Endothelial cell of umbilical vein (primary cell): ENCODE results near the gene NOD2. TPM values are rescaled to one million over a fixed set of nuclear protein-coding genes. Genes with fewer than 3 reads are reported as not detected.

ENCODE experiments used
- BruUV-seq: library from RNA; stranded (reverse); fragments of 400-500 nt; replicated peaks from 2 replicates; lab custom pipeline; 2021; lab: Mats Ljungman, UMichigan
- CTCF ChIA-PET: fragments of 300-600, 350-600 bp; sonication (Branson Sonifier 250); formaldehyde crosslinking; loops from one replicate; lab custom pipeline; 2021; ENCODE audit warnings: antibody characterized with exemption, inconsistent platforms; lab: Charles Lee
- POLR2A ChIA-PET: fragments of 300-600, 350-600 bp; sonication (Branson Sonifier 250); formaldehyde crosslinking; loops from one replicate; lab custom pipeline; 2021; ENCODE audit warnings: antibody characterized with exemption, inconsistent platforms; lab: Charles Lee
- DNase-seq: peaks from one replicate; pipeline ENCODE4 v3.0.0-alpha.2; 2011; ENCODE audit warnings: low read depth, low spot score
- FAIRE-seq: peaks from 2 replicates; lab custom pipeline; 2011; peaks lifted over from hg19 to GRCh38; lab: Jason Lieb, UNC
- H2AFZ ChIP-seq: 2 replicates; pipeline ENCODE4 v1.6.0; 2012; ENCODE audit warnings: low read depth, low read length, control low read depth, inconsistent platforms
- H3K27ac ChIP-seq: 2 replicates; pipeline ENCODE4 v1.5.1; 2011; ENCODE audit warnings: low read depth, mild to moderate bottlenecking, control low read depth, low read length, moderate library complexity; ENCODE audit not compliant: insufficient read depth
- H3K27me3 ChIP-seq, 2 experiments: 2 replicates each; pipeline versions ENCODE4 v1.6.0 to v1.6.1; 2011; ENCODE audit warnings: low read length in 2 of 2, mixed read lengths in 1 of 2; ENCODE audit not compliant: control insufficient read depth in 2 of 2, insufficient read depth in 2 of 2
- H3K36me3 ChIP-seq, 2 experiments: 2 replicates in 1 of 2; 3 replicates in 1 of 2; pipeline ENCODE4 v1.5.1; 2011; ENCODE audit warnings: low read length in 2 of 2, mild to moderate bottlenecking in 1 of 2, moderate library complexity in 1 of 2; ENCODE audit not compliant: control insufficient read depth in 2 of 2, insufficient read depth in 2 of 2; ENCODE audit errors: extremely low read depth in 1 of 2
- H3K4me1 ChIP-seq: 3 replicates; pipeline ENCODE4 v1.5.1; 2011; ENCODE audit warnings: mild to moderate bottlenecking, low read length; ENCODE audit not compliant: control insufficient read depth, insufficient read depth; ENCODE audit errors: extremely low read depth
- H3K4me2 ChIP-seq: 2 replicates; pipeline ENCODE4 v1.6.1; 2011; ENCODE audit warnings: low read length, control low read depth, mixed read lengths; ENCODE audit not compliant: insufficient read depth
- H3K4me3 ChIP-seq, 3 experiments: fragments of 200-600 bp in 1 of 3; sonication (generic), shearing (Covaris generic) in 1 of 3; replicated peaks in 1 of 3; 2 replicates each; pipeline ENCODE4 v1.5.1; 2011 to 2016; ENCODE audit warnings: control low read depth in 3 of 3, low read length in 3 of 3, mild to moderate bottlenecking in 2 of 3, inconsistent platforms in 1 of 3, low read depth in 1 of 3, moderate library complexity in 1 of 3; ENCODE audit not compliant: insufficient read depth in 1 of 3
- H3K79me2 ChIP-seq: 2 replicates; pipeline ENCODE4 v1.6.0; 2012; ENCODE audit warnings: low read length, inconsistent platforms; ENCODE audit not compliant: control insufficient read depth, insufficient read depth
- H3K9ac ChIP-seq: replicated peaks from 2 replicates; pipeline ENCODE3; 2011; ENCODE audit warnings: low read length, control low read depth; ENCODE audit not compliant: insufficient read depth; ENCODE audit errors: extremely low read depth
- H3K9me1 ChIP-seq: replicated peaks from 3 replicates; pipeline ENCODE4 v1.6.0; 2011; ENCODE audit warnings: mild to moderate bottlenecking, low read length; ENCODE audit not compliant: control insufficient read depth, insufficient read depth; ENCODE audit errors: extremely low read depth
- H3K9me3 ChIP-seq: replicated peaks from 2 replicates; pipeline ENCODE4 v1.5.1; 2012; ENCODE audit warnings: low read length, inconsistent platforms; ENCODE audit not compliant: control insufficient read depth, insufficient read depth
- H4K20me1 ChIP-seq: replicated peaks from 2 replicates; pipeline ENCODE3; 2011; ENCODE audit warnings: mild to moderate bottlenecking, low read length; ENCODE audit not compliant: control insufficient read depth, insufficient read depth; ENCODE audit errors: extremely low read depth
- EZH2 ChIP-seq: IDR thresholded peaks from 2 replicates; pipeline ENCODE4 v1.6.1; 2012; ENCODE audit warnings: borderline replicate concordance, low read depth, mild to moderate bottlenecking, moderate library complexity, low read length, inconsistent platforms; ENCODE audit not compliant: severe bottlenecking
- FOS ChIP-seq: IDR thresholded peaks from 2 replicates; pipeline ENCODE4 v1.6.1; 2011; ENCODE audit warnings: mild to moderate bottlenecking, low read length, moderate library complexity, borderline replicate concordance; ENCODE audit not compliant: insufficient read depth
- GATA2 ChIP-seq: IDR thresholded peaks from 2 replicates; pipeline ENCODE4 v1.7.0; 2011; ENCODE audit warnings: low read depth, mild to moderate bottlenecking, moderate library complexity, mixed read lengths, low read length; ENCODE audit not compliant: insufficient read length, insufficient read depth
- JUN ChIP-seq: IDR thresholded peaks from 2 replicates; pipeline ENCODE4 v1.6.1; 2011; ENCODE audit warnings: borderline replicate concordance, low read depth; ENCODE audit not compliant: insufficient read length, insufficient read depth
- MYC ChIP-seq: IDR thresholded peaks from one replicate; pipeline ENCODE4 v1.6.1; 2011; ENCODE audit warnings: mild to moderate bottlenecking, low read depth, low read length
- POLR2A ChIP-seq: IDR thresholded peaks from 2 replicates; pipeline ENCODE4 v1.6.1; 2012; ENCODE audit warnings: low read depth, mild to moderate bottlenecking, control low read depth, low read length
- POLR2AphosphoS5 ChIP-seq: IDR thresholded peaks from 2 replicates; pipeline ENCODE4 v1.6.1; 2012; ENCODE audit warnings: low read depth, mild to moderate bottlenecking, control low read depth, low read length, moderate library complexity; ENCODE audit not compliant: insufficient read depth
- dilution Hi-C: fragments of 300-500 bp; cut with MboI; formaldehyde crosslinking; loops from one replicate; pipeline ENCODE4 v1.15.0; 2019; ENCODE audit warnings: low sequenced_read_pairs; ENCODE audit not compliant: extremely low pct_ligation_motif_present
- intact Hi-C: fragments of 100-400 bp; cut with micrococcal nuclease; formaldehyde crosslinking; loops from one replicate; pipeline ENCODE4 v1.10.0; 2022
- polyA plus RNA-seq, 4 experiments: library from polyadenylated mRNA; depleted of rRNA in 3 of 4; stranded (reverse) in 3 of 4; unstranded in 1 of 4; fragments of >200 nt; gene quantifications; 2 replicates each; pipeline versions ENCODE4 v1.2.1 to v1.2.3, GENCODE V29; 2011 to 2012; ENCODE audit warnings: missing spikeins in 1 of 4
- total RNA-seq: library from RNA; stranded (reverse); gene quantifications from 2 replicates; pipeline ENCODE4 v1.2.3, GENCODE V29; 2021
- TF ChIP-seq, protein P1 (sequence below), 2 donors: IDR thresholded peaks; 1 replicate in 1 of 2; 2 replicates in 1 of 2; pipeline ENCODE4 v1.5.1; 2011; ENCODE audit warnings: low read length in 2 of 2, mild to moderate bottlenecking in 2 of 2, moderate library complexity in 2 of 2, control low read depth in 1 of 2, inconsistent platforms in 1 of 2, low read depth in 1 of 2; ENCODE audit not compliant: insufficient read depth in 1 of 2; ENCODE audit errors: extremely low read depth in 1 of 2

The NOD2 gene
- total and polyA plus RNA-seq, 2 donors (not counting 3 experiments of a cell fraction or from before 2014, with no cell fraction given): 0.07 to 0.58 TPM

DNA sequence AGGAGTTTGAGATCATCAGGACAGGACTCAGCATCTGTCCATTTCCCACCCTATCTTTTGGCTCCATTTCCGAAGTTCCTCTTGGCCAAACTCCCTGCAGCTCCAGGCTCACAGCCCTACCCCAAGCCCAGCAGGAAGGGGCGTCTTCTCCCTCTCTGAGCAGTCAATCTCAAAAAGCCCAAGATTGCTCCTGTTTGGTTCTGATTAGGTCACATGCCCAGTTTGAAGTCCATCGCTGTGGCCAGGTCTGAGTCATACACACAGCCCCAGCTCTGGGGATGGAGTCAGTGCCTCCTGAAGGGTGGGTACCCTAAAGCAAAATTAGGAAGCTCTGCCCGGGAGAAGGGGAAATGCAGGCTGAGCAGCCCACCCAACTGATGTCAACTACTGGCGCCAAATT is 36.2 kb upstream of the NOD2 start:
- H3K27ac ChIP-seq: no peak overlapping the region
- no peak for TF ChIP-seq POLR2AphosphoS5
- no peak for TF ChIP-seq GATA2
- TF ChIP-seq JUN: no peak
- TF ChIP-seq FOS: no peak
- TF ChIP-seq MYC: no peak
- H3K9ac ChIP-seq: no peak overlapping the region
- CTCF ChIA-PET: interaction anchor here (0.9 kb wide), 1 partner anchor 149 kb away, joined by 3 read pairs; no protein-coding TSS in a partner anchor
- H3K9me3 ChIP-seq: no peaks in the 10 kb centered on the region
- BruUV-seq: no TSS peak
- no peaks in the 10 kb centered on the region for H3K4me1 ChIP-seq
- dilution Hi-C loops: no loop called here
- DNase-seq (no peak), FAIRE-seq (no peak)
- no peak overlapping the region for H3K4me2 ChIP-seq
- no peaks in the 10 kb centered on the region for H3K9me1 ChIP-seq
- POLR2A ChIA-PET: no interaction called here
- no peaks in the 10 kb centered on the region for H3K79me2 ChIP-seq
- no peaks in the 10 kb centered on the region for H3K36me3 ChIP-seq
- no peaks in the 10 kb centered on the region for H4K20me1 ChIP-seq
- no peak overlapping the region for H2AFZ ChIP-seq
- no peak overlapping the region for H3K4me3 ChIP-seq
- intact Hi-C loops: no loop called here
- no peaks in the 10 kb centered on the region for H3K27me3 ChIP-seq

DNA sequence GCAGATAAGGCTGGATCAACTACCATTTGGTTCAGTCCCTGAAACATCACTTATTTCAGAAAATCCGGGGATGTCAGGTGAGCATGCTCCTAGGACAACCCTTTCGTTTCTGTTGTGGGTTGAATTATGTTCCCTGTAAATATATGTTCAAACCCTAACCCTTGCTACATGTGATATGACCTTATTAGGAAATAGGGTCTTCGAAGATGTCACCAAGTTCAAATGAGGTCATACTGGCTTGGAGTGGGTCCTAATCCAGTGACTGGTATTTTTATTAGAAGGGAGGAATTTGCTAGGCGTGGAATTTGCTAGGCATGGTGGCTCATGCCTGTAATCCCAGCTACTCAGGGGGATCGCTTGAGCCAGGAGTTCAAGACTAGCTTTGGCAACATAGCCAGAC is 33.6 kb upstream of the NOD2 start:
- intact Hi-C loops: no loop called here

More for the DNA sequence above, 33.6 kb upstream of the NOD2 start:
- Histone ChIP-seq H3K4me2 (no peak overlapping the region), H3K4me3 (no peak overlapping the region), H4K20me1 (no peaks in the 10 kb centered on the region), H3K36me3 (no peaks in the 10 kb centered on the region), H3K27ac (no peak overlapping the region), H2AFZ (no peak overlapping the region), H3K4me1 (no peaks in the 10 kb centered on the region), H3K9ac (no peak overlapping the region), H3K79me2 (no peaks in the 10 kb centered on the region), H3K9me3 (no peaks in the 10 kb centered on the region), H3K27me3 (no peaks in the 10 kb centered on the region), H3K9me1 (no peaks in the 10 kb centered on the region)
- FAIRE-seq: no peak
- ChIA-PET CTCF (interaction anchor here (0.7 to 3.4 kb wide), 2 partner anchors 66 to 147 kb away, joined by 3 to 14 read pairs; no protein-coding TSS in a partner anchor), POLR2A (no interaction called here)
- dilution Hi-C loops: no loop called here
- no peak for TF ChIP-seq EZH2
- TF ChIP-seq POLR2A: no peak
- TF ChIP-seq JUN: no peak
- TF ChIP-seq GATA2: no peak
- no peak for TF ChIP-seq FOS
- no peak for TF ChIP-seq MYC
- TF ChIP-seq, protein P1, sequence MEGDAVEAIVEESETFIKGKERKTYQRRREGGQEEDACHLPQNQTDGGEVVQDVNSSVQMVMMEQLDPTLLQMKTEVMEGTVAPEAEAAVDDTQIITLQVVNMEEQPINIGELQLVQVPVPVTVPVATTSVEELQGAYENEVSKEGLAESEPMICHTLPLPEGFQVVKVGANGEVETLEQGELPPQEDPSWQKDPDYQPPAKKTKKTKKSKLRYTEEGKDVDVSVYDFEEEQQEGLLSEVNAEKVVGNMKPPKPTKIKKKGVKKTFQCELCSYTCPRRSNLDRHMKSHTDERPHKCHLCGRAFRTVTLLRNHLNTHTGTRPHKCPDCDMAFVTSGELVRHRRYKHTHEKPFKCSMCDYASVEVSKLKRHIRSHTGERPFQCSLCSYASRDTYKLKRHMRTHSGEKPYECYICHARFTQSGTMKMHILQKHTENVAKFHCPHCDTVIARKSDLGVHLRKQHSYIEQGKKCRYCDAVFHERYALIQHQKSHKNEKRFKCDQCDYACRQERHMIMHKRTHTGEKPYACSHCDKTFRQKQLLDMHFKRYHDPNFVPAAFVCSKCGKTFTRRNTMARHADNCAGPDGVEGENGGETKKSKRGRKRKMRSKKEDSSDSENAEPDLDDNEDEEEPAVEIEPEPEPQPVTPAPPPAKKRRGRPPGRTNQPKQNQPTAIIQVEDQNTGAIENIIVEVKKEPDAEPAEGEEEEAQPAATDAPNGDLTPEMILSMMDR (IDR thresholded peaks at IDR 0.05; ENCODE audit: extremely low read depth in 1 of 2, insufficient read depth in 1 of 2, low read depth in 1 of 2, low read length in 2 of 2): no peak
- DNase-seq: no peak
- no TSS peak for BruUV-seq
